T-helper 17 cell (primary cell): Measurements from ENCODE around the gene MBD4. TPM values are rescaled to one million over a fixed set of nuclear protein-coding genes. Genes with fewer than 3 reads are reported as not detected.

Experiments used
- ATAC-seq: fragments of 150-1000 bp; cut with Tn5 transposase; 2 replicates; pipeline ENCODE4 v1.10.0; 2021; ENCODE audit warnings: mild to moderate bottlenecking, moderate library complexity
- DNase-seq, 3 donors: peaks; one replicate each; pipeline versions ENCODE4 v3.0.0 to v3.0.0-alpha.2; 2020 to 2021
- H3K9me3 ChIP-seq: one replicate; pipeline ENCODE4 v1.7.0; 2013; ENCODE audit warnings: low read length, mild to moderate bottlenecking; ENCODE audit not compliant: control insufficient read depth, poor library complexity, severe bottlenecking
- H3K27ac Mint-ChIP-seq: one replicate; pipeline ENCODE4 v1.8.0; 2022; ENCODE audit warnings: mild to moderate bottlenecking, moderate library complexity, mixed read lengths
- H3K27me3 Mint-ChIP-seq: one replicate; pipeline ENCODE4 v1.8.0; 2022; ENCODE audit warnings: mixed read lengths
- H3K36me3 Mint-ChIP-seq: one replicate; pipeline ENCODE4 v1.8.0; 2022; ENCODE audit warnings: low read depth, mixed read lengths
- H3K4me1 Mint-ChIP-seq: one replicate; pipeline ENCODE4 v1.8.0; 2022; ENCODE audit warnings: mild to moderate bottlenecking, mixed read lengths
- H3K4me3 Mint-ChIP-seq: one replicate; pipeline ENCODE4 v1.8.0; 2022; ENCODE audit warnings: mild to moderate bottlenecking, moderate library complexity, mixed read lengths
- total RNA-seq, 4 donors: library from RNA in 2 of 4; stranded (reverse) in 2 of 4; gene quantifications; one replicate each; pipeline ENCODE4 v1.2.3 and lab custom pipeline; 2022 to 2026

Gene MBD4
- total RNA-seq, 2 donors from 2014 or later: 44.7 to 49.4 TPM

DNA sequence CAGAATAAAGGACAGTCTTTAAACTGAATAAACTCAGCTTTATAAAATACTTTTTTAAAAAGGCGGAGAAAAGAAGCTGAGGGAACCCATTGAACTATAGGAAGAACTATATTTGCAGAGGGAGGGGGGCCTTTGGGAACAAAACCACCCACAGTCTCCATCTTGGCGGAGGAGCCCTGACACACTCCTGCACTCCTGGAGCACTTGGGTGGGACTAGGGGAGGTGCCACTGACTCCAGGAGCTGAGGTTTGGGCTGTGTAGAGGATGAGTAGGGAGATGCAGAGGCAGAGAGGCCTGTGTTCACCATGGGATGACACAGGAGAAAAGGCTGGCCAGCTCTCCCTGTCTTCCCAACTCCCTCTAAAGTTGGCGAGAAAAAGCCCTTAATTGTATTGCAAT is 36.1 kb upstream of the MBD4 start:
- Mint-ChIP-seq H3K4me3 (no peak overlapping the region), H3K36me3 (peaks cover 8% of the 10 kb centered on the region), H3K27me3 (no peaks in the 10 kb centered on the region), H3K27ac (no peak overlapping the region), H3K4me1 (peaks cover 8% of the 10 kb centered on the region)
- ATAC-seq (no peak), DNase-seq (no peak)
- no peaks in the 10 kb centered on the region for H3K9me3 ChIP-seq

DNA sequence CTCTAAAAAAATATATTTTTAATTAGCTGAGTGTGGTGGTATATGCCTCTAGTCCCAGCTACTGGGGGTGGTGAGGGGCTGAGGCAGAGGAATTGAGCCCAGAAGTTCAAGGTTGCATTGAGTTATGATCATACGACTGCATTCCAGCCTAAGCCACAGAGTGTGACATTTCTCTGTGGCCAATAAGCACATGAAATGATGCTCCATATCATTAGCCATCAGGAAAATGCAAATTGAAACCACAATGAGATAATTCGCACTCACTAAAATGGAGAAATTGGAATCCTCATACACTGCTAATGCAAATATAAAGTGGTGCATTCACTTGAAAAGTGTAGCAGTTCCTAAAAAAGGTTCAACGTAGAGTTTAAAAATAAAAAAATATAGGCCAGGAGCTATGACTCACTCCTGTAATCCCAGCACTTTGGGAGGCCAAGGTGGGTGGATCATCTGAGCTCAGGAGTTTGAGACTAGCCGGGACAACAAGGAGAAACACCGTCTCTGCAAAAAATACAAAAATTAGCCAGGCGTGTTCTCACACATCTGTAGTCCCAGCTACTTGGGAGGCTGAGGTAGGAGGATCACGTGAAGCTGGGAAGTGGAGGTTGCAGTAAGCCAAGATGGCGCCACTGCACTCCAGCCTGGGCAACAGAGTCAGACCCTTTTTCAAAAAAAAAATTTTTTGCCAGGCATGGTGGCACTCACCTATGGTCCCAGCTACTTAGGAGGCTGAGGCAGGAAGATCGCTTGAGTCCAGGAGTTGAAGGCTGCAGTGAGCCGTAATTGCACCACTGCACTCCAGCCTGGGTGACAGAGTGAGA is 35.4 kb upstream of the MBD4 start:
- Mint-ChIP-seq H3K36me3 (peaks cover 8% of the 10 kb centered on the region), H3K27me3 (no peaks in the 10 kb centered on the region), H3K27ac (no peak overlapping the region), H3K4me1 (peaks cover 8% of the 10 kb centered on the region), H3K4me3 (no peak overlapping the region)
- H3K9me3 ChIP-seq: no peaks in the 10 kb centered on the region
- DNase-seq (no peak), ATAC-seq (no peak)

- no peaks in the 10 kb centered on the region for H3K9me3 ChIP-seq
- Mint-ChIP-seq H3K4me3 (no peak overlapping the region), H3K4me1 (peaks cover 10% of the 10 kb centered on the region), H3K36me3 (peaks cover 11% of the 10 kb centered on the region), H3K27ac (no peak overlapping the region), H3K27me3 (no peaks in the 10 kb centered on the region)
- DNase-seq (no peak), ATAC-seq (no peak)
Observed at GRCh38 chr3:129473769-129474152, 34.0 kb upstream of the MBD4 start.

DNA sequence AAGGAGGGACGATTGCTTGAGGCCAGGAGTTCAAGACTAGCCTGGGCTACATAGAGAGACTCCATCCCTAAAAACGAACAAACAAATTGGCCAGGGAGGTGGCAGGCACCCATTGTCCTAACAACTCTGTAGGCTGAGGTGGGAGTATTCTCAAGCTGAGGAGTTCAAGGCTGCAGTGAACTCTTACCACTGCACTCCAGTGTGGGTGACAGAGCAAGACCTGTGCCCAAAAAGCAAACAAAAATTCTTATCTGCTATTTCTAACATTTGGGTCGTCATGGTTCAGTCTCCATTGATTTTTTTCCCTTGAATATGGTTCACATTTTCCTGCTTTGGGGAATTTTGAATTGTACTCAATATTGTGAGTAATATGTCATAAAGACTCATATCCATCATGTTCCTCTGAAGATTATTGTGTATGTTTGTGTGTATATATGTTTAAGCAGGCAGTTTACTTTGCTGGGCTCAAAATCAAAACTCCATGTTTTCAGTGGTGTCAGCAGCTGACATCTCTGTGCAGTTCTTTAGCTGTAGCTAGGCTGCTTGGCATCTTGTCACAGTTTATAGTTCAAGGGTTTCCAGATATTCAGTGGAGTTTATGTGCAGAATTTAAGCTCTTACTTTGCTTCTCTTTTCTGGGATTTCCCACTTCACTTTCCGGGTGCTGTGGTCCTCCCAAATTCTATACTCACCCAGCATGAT is 33.5 kb upstream of the MBD4 start:
- H3K27me3 Mint-ChIP-seq: no peaks in the 10 kb centered on the region
- ATAC-seq (no peak), DNase-seq (no peak)
- no peaks in the 10 kb centered on the region for H3K9me3 ChIP-seq
- H3K36me3 Mint-ChIP-seq: peaks cover 11% of the 10 kb centered on the region
- no peak overlapping the region for H3K4me3 Mint-ChIP-seq
- no peak overlapping the region for H3K27ac Mint-ChIP-seq
- H3K4me1 Mint-ChIP-seq: peaks cover 10% of the 10 kb centered on the region

DNA sequence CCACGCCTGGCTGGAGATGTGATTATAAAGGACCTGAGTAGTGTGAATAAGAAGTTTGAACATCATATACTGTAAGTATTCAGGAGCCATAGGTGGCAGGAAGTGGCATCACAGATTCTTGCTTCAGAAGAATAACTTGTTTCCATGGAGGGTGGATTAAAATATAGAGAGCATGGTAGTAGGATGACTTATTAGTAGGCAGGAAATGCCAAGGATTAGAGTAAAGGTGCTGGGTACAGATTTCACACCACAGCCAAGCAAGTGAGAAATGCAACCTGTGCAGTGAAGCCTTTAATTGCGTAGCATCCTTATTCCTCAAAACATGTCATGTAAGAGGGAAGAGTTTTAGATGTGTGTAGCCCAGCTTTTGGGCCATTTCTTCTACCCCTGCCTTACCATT is 31.1 kb upstream of the MBD4 start:
- Mint-ChIP-seq H3K4me1 (peaks cover 10% of the 10 kb centered on the region), H3K27me3 (no peaks in the 10 kb centered on the region), H3K36me3 (peaks cover 8% of the 10 kb centered on the region), H3K4me3 (no peak overlapping the region), H3K27ac (no peak overlapping the region)
- H3K9me3 ChIP-seq: no peaks in the 10 kb centered on the region
- ATAC-seq: no peak
- DNase-seq: no peak

DNA sequence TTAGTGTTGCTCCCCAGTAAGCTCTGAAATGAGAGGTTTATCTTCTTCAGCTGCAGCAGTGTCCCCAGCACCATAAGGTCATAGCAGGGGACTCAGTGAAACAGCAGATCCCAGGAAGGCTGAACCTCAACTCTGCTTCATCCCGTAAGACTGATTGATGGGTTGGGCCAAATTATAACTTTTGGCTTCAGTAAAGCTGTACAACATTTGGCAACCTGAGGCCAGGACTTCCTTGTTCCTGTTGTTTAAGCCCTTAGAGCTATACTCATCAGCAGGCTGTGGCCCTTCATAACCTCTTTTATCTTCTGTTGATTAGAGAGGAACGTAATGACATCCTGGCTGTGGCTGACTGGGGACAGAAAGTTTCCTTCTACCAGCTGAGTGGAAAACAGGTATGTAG is 29.3 kb upstream of the MBD4 start:
- Mint-ChIP-seq H3K27ac (peak overlapping the region; percentile 34), H3K4me3 (no peak overlapping the region), H3K4me1 (peaks cover 10% of the 10 kb centered on the region), H3K27me3 (no peaks in the 10 kb centered on the region), H3K36me3 (peaks cover 8% of the 10 kb centered on the region)
- DNase-seq (no peak), ATAC-seq (peak; percentile 54)
- no peaks in the 10 kb centered on the region for H3K9me3 ChIP-seq

GRCh38 chr3:129467932-129468331 is 28.2 kb upstream of the MBD4 start:
- H3K27me3 Mint-ChIP-seq: no peaks in the 10 kb centered on the region
- peaks cover 13% of the 10 kb centered on the region for H3K4me1 Mint-ChIP-seq
- DNase-seq (no peak), ATAC-seq (no peak)
- no peaks in the 10 kb centered on the region for H3K9me3 ChIP-seq
- H3K36me3 Mint-ChIP-seq: peaks cover 11% of the 10 kb centered on the region
- H3K4me3 Mint-ChIP-seq: no peak overlapping the region
- peak overlapping the region; percentile 34 for H3K27ac Mint-ChIP-seq

- Mint-ChIP-seq H3K27me3 (no peaks in the 10 kb centered on the region), H3K4me1 (peaks cover 7% of the 10 kb centered on the region), H3K27ac (no peak overlapping the region), H3K4me3 (no peak overlapping the region), H3K36me3 (peaks cover 6% of the 10 kb centered on the region)
- ATAC-seq (no peak), DNase-seq (no peak)
- H3K9me3 ChIP-seq: no peaks in the 10 kb centered on the region
Observed at GRCh38 chr3:129463716-129464115, 24.0 kb upstream of the MBD4 start.

GRCh38 chr3:129463094-129463493 is 23.3 kb upstream of the MBD4 start:
- peaks cover 7% of the 10 kb centered on the region for H3K4me1 Mint-ChIP-seq

GRCh38 chr3:129462361-129462968 is 22.7 kb upstream of the MBD4 start:
- Mint-ChIP-seq H3K36me3 (peaks cover 6% of the 10 kb centered on the region), H3K27me3 (no peaks in the 10 kb centered on the region), H3K4me3 (no peak overlapping the region), H3K27ac (no peak overlapping the region), H3K4me1 (peaks cover 7% of the 10 kb centered on the region)
- ATAC-seq (no peak), DNase-seq (no peak)
- H3K9me3 ChIP-seq: no peaks in the 10 kb centered on the region

More at GRCh38 chr3:129463094-129463493, 23.3 kb upstream of the MBD4 start:
- Mint-ChIP-seq H3K27ac (no peak overlapping the region), H3K4me3 (no peak overlapping the region), H3K27me3 (no peaks in the 10 kb centered on the region), H3K36me3 (peaks cover 6% of the 10 kb centered on the region)
- ATAC-seq (no peak), DNase-seq (no peak)
- H3K9me3 ChIP-seq: no peaks in the 10 kb centered on the region

DNA sequence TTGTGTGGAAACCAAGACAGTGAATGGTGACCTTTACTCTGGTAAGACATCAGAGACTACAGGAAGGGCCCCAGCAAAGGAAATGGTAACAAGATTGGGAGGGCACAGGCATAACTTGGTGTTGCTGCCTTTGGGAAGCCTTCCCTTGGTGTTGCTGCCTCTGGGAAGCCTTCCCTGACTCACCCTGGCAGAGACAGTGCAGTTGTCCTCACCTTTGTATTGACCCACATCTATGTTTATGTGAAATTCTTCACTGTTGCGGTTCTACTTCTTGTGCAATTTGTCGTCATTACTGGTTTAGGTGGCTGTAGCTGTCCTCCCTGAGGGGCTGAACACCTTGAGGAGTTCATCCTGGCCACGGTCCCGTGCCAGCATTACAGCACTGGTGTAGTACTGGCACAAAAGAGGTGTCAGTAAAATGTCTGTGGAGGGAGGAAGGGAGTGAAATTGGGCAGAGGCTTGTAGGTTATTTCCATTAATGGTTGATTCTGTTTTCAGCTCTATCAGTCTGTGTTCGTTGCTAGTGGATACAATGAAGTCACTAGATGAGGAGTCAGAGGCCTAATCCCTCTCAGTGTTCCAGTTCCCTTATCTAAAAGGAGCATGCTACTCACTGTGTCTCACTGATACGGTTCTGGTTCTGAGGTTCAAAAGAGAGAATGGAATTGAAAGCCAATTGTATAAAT is 21.9 kb upstream of the MBD4 start:
- peaks cover 6% of the 10 kb centered on the region for H3K36me3 Mint-ChIP-seq
- no peaks in the 10 kb centered on the region for H3K27me3 Mint-ChIP-seq
- no peak overlapping the region for H3K4me3 Mint-ChIP-seq
- peaks cover 7% of the 10 kb centered on the region for H3K4me1 Mint-ChIP-seq
- DNase-seq: no peak
- H3K27ac Mint-ChIP-seq: no peak overlapping the region
- no peak for ATAC-seq
- no peaks in the 10 kb centered on the region for H3K9me3 ChIP-seq

DNA sequence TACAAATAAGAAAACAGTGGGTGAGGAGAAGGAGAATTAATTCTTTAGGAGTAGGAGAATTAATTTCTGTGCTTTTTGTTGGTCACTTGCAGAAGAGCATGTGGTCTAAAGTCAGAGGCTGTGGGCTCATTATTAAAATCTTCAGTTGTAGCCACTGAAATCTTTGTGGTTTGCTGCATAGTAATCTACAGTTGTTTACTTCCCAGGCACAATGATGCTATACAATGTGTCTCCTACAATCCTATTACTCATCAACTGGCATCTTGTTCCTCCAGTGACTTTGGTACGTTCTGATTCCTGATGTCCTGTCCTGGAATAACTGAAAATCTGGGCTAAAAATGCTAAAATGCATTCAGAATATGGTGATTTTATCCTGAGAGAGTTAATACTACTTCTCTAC is 21.3 kb upstream of the MBD4 start:
- ATAC-seq: no peak
- DNase-seq: no peak
- H3K36me3 Mint-ChIP-seq: peaks cover 6% of the 10 kb centered on the region
- peak overlapping the region; percentile 41 for H3K27ac Mint-ChIP-seq
- H3K27me3 Mint-ChIP-seq: no peaks in the 10 kb centered on the region
- no peaks in the 10 kb centered on the region for H3K9me3 ChIP-seq
- H3K4me1 Mint-ChIP-seq: peaks cover 7% of the 10 kb centered on the region
- H3K4me3 Mint-ChIP-seq: no peak overlapping the region

- no peak overlapping the region for H3K4me3 Mint-ChIP-seq
- DNase-seq (no peak), ATAC-seq (no peak)
- peaks cover 6% of the 10 kb centered on the region for H3K36me3 Mint-ChIP-seq
- H3K4me1 Mint-ChIP-seq: peaks cover 7% of the 10 kb centered on the region
- H3K27me3 Mint-ChIP-seq: no peaks in the 10 kb centered on the region
- peak overlapping the region; percentile 41 for H3K27ac Mint-ChIP-seq
- H3K9me3 ChIP-seq: no peaks in the 10 kb centered on the region
Observed at GRCh38 chr3:129460572-129460971, 20.8 kb upstream of the MBD4 start.
